GM21529 (cell line): ENCODE results near the gene EWSR1.

Source experiments
- ATAC-seq: cut with Tn5 transposase; IDR thresholded peaks from one replicate; pipeline ENCODE4 v1.9.1; 2021; ENCODE audit not compliant: unreplicated experiment

The EWSR1 gene

GRCh38 chr22:29315286-29316140 is 47.4 kb downstream of the EWSR1 start, which contains the start of gene RASL10A:
Gene RASL10A, minus strand, starts transcription at chr22:29315697. Its CDS starts 451 bp downstream, at chr22:29315246.
- ATAC-seq, result no peak

GRCh38 chr22:29316141-29316828 is 48.2 kb downstream of the EWSR1 start:
- ATAC-seq, result no peak

- no peak for ATAC-seq
These were observed 49.9 kb downstream of the EWSR1 start for GRCh38 chr22:29317827-29318454.

- ATAC-seq, result no peak
These were observed 51.0 kb downstream of the EWSR1 start for GRCh38 chr22:29319072-29319471.

GRCh38 chr22:29320546-29320945 is 52.5 kb downstream of the EWSR1 start:
- no peak for ATAC-seq

- ATAC-seq, result no peak
These were observed 55.6 kb downstream of the EWSR1 start for GRCh38 chr22:29323641-29324040.

GRCh38 chr22:29325356-29325755 is 57.3 kb downstream of the EWSR1 start:
- ATAC-seq, result no peak

- no peak for ATAC-seq
These were observed 57.8 kb downstream of the EWSR1 start for GRCh38 chr22:29325785-29326315.

GRCh38 chr22:29326481-29326880 is 58.4 kb downstream of the EWSR1 start:
- ATAC-seq, result no peak

GRCh38 chr22:29327089-29327764 is 59.2 kb downstream of the EWSR1 start:
- ATAC-seq, result no peak

GRCh38 chr22:29328055-29328454 is 60.0 kb downstream of the EWSR1 start:
- no peak for ATAC-seq

GRCh38 chr22:29328566-29329500 is 60.8 kb downstream of the EWSR1 start:
- no peak for ATAC-seq

- no peak for ATAC-seq
These were observed 61.5 kb downstream of the EWSR1 start for GRCh38 chr22:29329581-29329980.

GRCh38 chr22:29330291-29330690 is 62.2 kb downstream of the EWSR1 start:
- ATAC-seq, result no peak

- no peak for ATAC-seq
These were observed 62.7 kb downstream of the EWSR1 start for GRCh38 chr22:29330753-29331152.

GRCh38 chr22:29331213-29331612 is 63.1 kb downstream of the EWSR1 start:
- no peak for ATAC-seq

GRCh38 chr22:29331658-29332300 is 63.7 kb downstream of the EWSR1 start:
- no peak for ATAC-seq

- ATAC-seq, result no peak
These were observed 64.9 kb downstream of the EWSR1 start for GRCh38 chr22:29332886-29333496.

GRCh38 chr22:29334148-29334547 is 66.1 kb downstream of the EWSR1 start:
- ATAC-seq, result no peak
